HEK293 (cell line): Measurements from ENCODE around the gene ADAMTS14.

ENCODE experiments used
- CTCF ChIA-PET: fragments of 350-600 bp; formaldehyde crosslinking; extraction: SDS; loops from one replicate; lab custom pipeline; 2021; ENCODE audit warnings: antibody characterized with exemption; lab: Yijun Ruan, JAX
- POLR2A ChIA-PET: fragments of 300-600 bp; formaldehyde crosslinking; extraction: SDS; loops from one replicate; lab custom pipeline; 2020; ENCODE audit warnings: antibody characterized with exemption, inconsistent platforms; lab: Yijun Ruan, JAX
- H3K27ac ChIP-seq: fragments of 200-500 bp; sonication (Bioruptor generic); 2 replicates; pipeline ENCODE4 v1.5.1; 2014; ENCODE audit warnings: low read depth, low read length, control low read depth, inconsistent platforms; ENCODE audit errors: extremely low read depth
- H3K36me3 ChIP-seq, 2 experiments: fragments of 200-500 bp in 1 of 2; sonication (Bioruptor generic) in 1 of 2; 1 replicate in 1 of 2; 2 replicates in 1 of 2; pipeline ENCODE4 v1.5.1; 2014 to 2017; ENCODE audit warnings: inconsistent platforms in 2 of 2, low read length in 2 of 2; ENCODE audit not compliant: control insufficient read depth in 2 of 2, insufficient read depth in 1 of 2
- H3K4me1 ChIP-seq: fragments of 200-500 bp; sonication (Bioruptor generic); 2 replicates; pipeline ENCODE4 v1.5.1; 2014; ENCODE audit warnings: mild to moderate bottlenecking, low read length, inconsistent platforms; ENCODE audit not compliant: control insufficient read depth, insufficient read depth
- H3K4me3 ChIP-seq: 2 replicates; pipeline ENCODE4 v1.5.1; 2011; ENCODE audit warnings: low read depth, mild to moderate bottlenecking, control low read depth, low read length, moderate library complexity
- H3K9me3 ChIP-seq: fragments of 200-500 bp; sonication (Bioruptor generic); 2 replicates; pipeline ENCODE4 v1.5.1; 2014; ENCODE audit warnings: low read depth, low read length, inconsistent platforms; ENCODE audit not compliant: control insufficient read depth, insufficient read depth
- GLI4 ChIP-seq: fragments of 450-650 bp; formaldehyde crosslinking; IDR thresholded peaks from 2 replicates; pipeline ENCODE4 v1.5.1; 2016; ENCODE audit warnings: missing biosample characterization, missing genetic modification characterization
- REPIN1 ChIP-seq: fragments of 450-650 bp; formaldehyde crosslinking; IDR thresholded peaks from 2 replicates; pipeline ENCODE4 v1.5.1; 2017; ENCODE audit warnings: missing biosample characterization, missing genetic modification characterization, low read depth
- SALL2 ChIP-seq: fragments of 450-650 bp; formaldehyde crosslinking; IDR thresholded peaks from 2 replicates; pipeline ENCODE4 v1.5.0; 2017; ENCODE audit warnings: missing biosample characterization, mild to moderate bottlenecking, missing genetic modification characterization, borderline replicate concordance
- SCRT1 ChIP-seq: fragments of 450-650 bp; formaldehyde crosslinking; IDR thresholded peaks from 2 replicates; pipeline ENCODE4 v1.5.1; 2016; ENCODE audit warnings: missing biosample characterization, missing genetic modification characterization, borderline replicate concordance
- SCRT2 ChIP-seq: fragments of 450-650 bp; formaldehyde crosslinking; IDR thresholded peaks from 2 replicates; pipeline ENCODE4 v1.5.1; 2016; ENCODE audit warnings: missing biosample characterization, missing genetic modification characterization
- SETDB1 ChIP-seq: IDR thresholded peaks from one replicate; pipeline ENCODE4 v1.6.1; 2017; ENCODE audit warnings: mild to moderate bottlenecking, low read length, moderate library complexity, mixed read lengths; ENCODE audit not compliant: insufficient read length
- ZNF10 ChIP-seq: fragments of 450-650 bp; formaldehyde crosslinking; IDR thresholded peaks from 2 replicates; pipeline ENCODE4 v1.5.1; 2017; ENCODE audit warnings: missing biosample characterization, missing genetic modification characterization
- ZNF138 ChIP-seq: fragments of 450-650 bp; formaldehyde crosslinking; IDR thresholded peaks from 2 replicates; pipeline ENCODE4 v1.5.1; 2016; ENCODE audit warnings: missing biosample characterization, missing genetic modification characterization, borderline replicate concordance
- ZNF302 ChIP-seq: fragments of 450-650 bp; formaldehyde crosslinking; IDR thresholded peaks from 2 replicates; pipeline ENCODE4 v1.5.1; 2016; ENCODE audit warnings: missing biosample characterization, missing genetic modification characterization, low read depth
- ZNF324 ChIP-seq: fragments of 450-650 bp; formaldehyde crosslinking; IDR thresholded peaks from 2 replicates; pipeline ENCODE4 v1.5.1; 2016; ENCODE audit warnings: missing biosample characterization, missing genetic modification characterization
- ZNF404 ChIP-seq: fragments of 450-650 bp; formaldehyde crosslinking; IDR thresholded peaks from 2 replicates; pipeline ENCODE4 v1.5.1; 2017; ENCODE audit warnings: missing biosample characterization, missing genetic modification characterization
- ZNF48 ChIP-seq: fragments of 450-650 bp; formaldehyde crosslinking; IDR thresholded peaks from 2 replicates; pipeline ENCODE4 v1.5.1; 2016; ENCODE audit warnings: missing biosample characterization, missing genetic modification characterization
- ZNF555 ChIP-seq: fragments of 450-650 bp; formaldehyde crosslinking; conservative IDR thresholded peaks from 2 replicates; pipeline ENCODE4 v1.5.1; 2017; ENCODE audit warnings: missing biosample characterization, mild to moderate bottlenecking, missing genetic modification characterization, inconsistent platforms
- ZNF571 ChIP-seq: fragments of 450-650 bp; formaldehyde crosslinking; IDR thresholded peaks from 2 replicates; pipeline ENCODE4 v1.5.0; 2017; ENCODE audit warnings: missing biosample characterization, missing genetic modification characterization
- ZNF621 ChIP-seq: fragments of 450-650 bp; formaldehyde crosslinking; IDR thresholded peaks from 2 replicates; pipeline ENCODE4 v1.5.1; 2017; ENCODE audit warnings: missing biosample characterization, missing genetic modification characterization
- ZNF624 ChIP-seq: fragments of 450-650 bp; formaldehyde crosslinking; IDR thresholded peaks from 2 replicates; pipeline ENCODE4 v1.5.1; 2017; ENCODE audit warnings: missing biosample characterization, missing genetic modification characterization
- ZNF626 ChIP-seq: fragments of 450-650 bp; sonication (Bioruptor Pico); formaldehyde crosslinking; IDR thresholded peaks from 2 replicates; pipeline ENCODE4 v1.5.1; 2018; ENCODE audit warnings: missing biosample characterization, missing genetic modification characterization, inconsistent platforms
- ZNF654 ChIP-seq: fragments of 450-650 bp; formaldehyde crosslinking; IDR thresholded peaks from 2 replicates; pipeline ENCODE4 v1.5.1; 2016; ENCODE audit warnings: low read depth, missing biosample characterization, missing genetic modification characterization
- ZSCAN30 ChIP-seq: fragments of 450-650 bp; IDR thresholded peaks from 2 replicates; pipeline ENCODE4 v1.5.1; 2018; ENCODE audit warnings: missing biosample characterization, mild to moderate bottlenecking, missing genetic modification characterization, moderate library complexity
- TF ChIP-seq, protein P1 (sequence below): fragments of 450-650 bp; formaldehyde crosslinking; IDR thresholded peaks from 2 replicates; pipeline ENCODE4 v1.5.1; 2016; ENCODE audit warnings: missing biosample characterization, missing genetic modification characterization
- TF ChIP-seq, protein P2 (sequence below): fragments of 450-650 bp; formaldehyde crosslinking; IDR thresholded peaks from 2 replicates; pipeline ENCODE4 v1.5.1; 2016; ENCODE audit warnings: missing biosample characterization, missing genetic modification characterization, low read depth
- TF ChIP-seq, protein P3 (sequence below): fragments of 450-650 bp; formaldehyde crosslinking; IDR thresholded peaks from 2 replicates; pipeline ENCODE4 v1.5.1; 2016; ENCODE audit warnings: missing biosample characterization, missing genetic modification characterization

Gene ADAMTS14

DNA sequence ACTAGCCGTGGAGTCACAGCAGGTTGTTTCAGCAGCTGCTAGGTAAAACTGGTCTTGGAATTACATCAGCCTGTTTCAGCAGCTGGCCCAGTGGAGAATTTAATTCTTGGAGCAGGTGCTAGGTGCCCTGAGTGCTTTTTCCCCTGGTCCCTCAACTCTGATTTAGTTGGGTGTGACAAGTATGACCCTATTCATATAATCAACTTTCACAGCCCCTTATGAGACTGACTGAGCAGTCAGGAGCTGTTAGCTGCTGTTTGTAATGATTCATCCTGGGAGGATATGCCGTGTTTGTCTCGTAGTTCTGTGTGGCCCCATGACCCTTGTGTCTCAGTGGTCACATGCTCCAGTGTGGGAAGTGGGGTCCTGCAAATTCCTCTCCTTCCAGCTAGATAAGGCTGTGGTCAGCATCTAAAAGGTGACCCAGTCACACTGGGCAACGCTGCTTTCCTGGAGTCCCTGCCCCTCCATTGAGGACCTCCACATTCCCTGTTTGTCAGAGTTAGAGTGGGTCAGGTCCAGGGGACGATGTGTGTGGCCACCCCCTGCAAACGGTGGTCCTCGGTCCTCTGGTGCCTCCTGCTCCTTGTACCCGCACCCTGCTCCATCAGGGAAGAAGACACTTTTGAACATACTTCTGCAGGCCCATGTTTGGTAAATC, 84.5 kb downstream of the ADAMTS14 start:
- H3K4me1 ChIP-seq, result no peaks in the 10 kb centered on the region
- no peak for TF ChIP-seq ZNF626 (tag by site-specific recombination)
- no peak for TF ChIP-seq ZSCAN30 (tag by site-specific recombination)
- TF ChIP-seq ZNF624 (tag by site-specific recombination), result no peak
- TF ChIP-seq ZNF324 (tag by site-specific recombination), result no peak
- no peak for TF ChIP-seq ZNF10
- no peak for TF ChIP-seq ZNF621 (tag by site-specific recombination)
- TF ChIP-seq, protein P1, sequence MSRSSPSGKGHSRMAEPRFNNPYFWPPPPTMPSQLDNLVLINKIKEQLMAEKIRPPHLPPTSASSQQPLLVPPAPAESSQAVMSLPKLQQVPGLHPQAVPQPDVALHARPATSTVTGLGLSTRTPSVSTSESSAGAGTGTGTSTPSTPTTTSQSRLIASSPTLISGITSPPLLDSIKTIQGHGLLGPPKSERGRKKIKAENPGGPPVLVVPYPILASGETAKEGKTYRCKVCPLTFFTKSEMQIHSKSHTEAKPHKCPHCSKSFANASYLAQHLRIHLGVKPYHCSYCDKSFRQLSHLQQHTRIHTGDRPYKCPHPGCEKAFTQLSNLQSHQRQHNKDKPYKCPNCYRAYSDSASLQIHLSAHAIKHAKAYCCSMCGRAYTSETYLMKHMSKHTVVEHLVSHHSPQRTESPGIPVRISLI (tag by site-specific recombination), result no peak
- no peak for TF ChIP-seq ZNF138 (tag by site-specific recombination)
- TF ChIP-seq ZNF404 (tag by site-specific recombination), result no peak
- TF ChIP-seq SALL2, result no peak
- TF ChIP-seq ZNF555 (tag by site-specific recombination), result no peak
- TF ChIP-seq ZNF48, result no peak
- no peaks in the 10 kb centered on the region for H3K36me3 ChIP-seq
- CTCF ChIA-PET, result interaction anchor here (0.6 to 1.9 kb wide), 5 partner anchors 134 to 295 kb away, joined by 3 to 8 read pairs (median 4); no protein-coding TSS in a partner anchor
- no peak overlapping the region for H3K27ac ChIP-seq
- POLR2A ChIA-PET, result no interaction called here
- H3K9me3 ChIP-seq, result no peaks in the 10 kb centered on the region
- no peak overlapping the region for H3K4me3 ChIP-seq

DNA sequence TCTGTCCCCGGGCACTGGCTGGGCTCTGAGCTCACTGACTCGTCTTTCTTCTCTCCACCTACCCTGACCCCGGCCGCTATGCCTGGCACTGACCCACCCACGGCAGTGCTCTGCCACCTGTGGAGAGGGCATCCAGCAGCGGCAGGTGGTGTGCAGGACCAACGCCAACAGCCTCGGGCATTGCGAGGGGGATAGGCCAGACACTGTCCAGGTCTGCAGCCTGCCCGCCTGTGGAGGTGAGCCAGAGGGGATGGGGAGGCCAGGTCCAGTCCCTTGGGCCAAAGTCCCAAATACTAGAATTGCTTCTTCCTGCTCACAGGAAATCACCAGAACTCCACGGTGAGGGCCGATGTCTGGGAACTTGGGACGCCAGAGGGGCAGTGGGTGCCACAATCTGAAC, 85.5 kb downstream of the ADAMTS14 start:
- POLR2A ChIA-PET, result no interaction called here
- H3K9me3 ChIP-seq, result no peaks in the 10 kb centered on the region
- CTCF ChIA-PET, result interaction anchor here (0.6 to 2.5 kb wide), 5 partner anchors 135 to 296 kb away, joined by 3 to 17 read pairs (median 9); no protein-coding TSS in a partner anchor

More for the DNA sequence above, 85.5 kb downstream of the ADAMTS14 start:
- Histone ChIP-seq H3K36me3 (no peaks in the 10 kb centered on the region), H3K4me1 (no peaks in the 10 kb centered on the region), H3K4me3 (no peak overlapping the region)
- TF ChIP-seq SCRT2 (0 out of 2 replicates have a peak, but pooled peaks have one; percentile 23), ZNF138 (tag by site-specific recombination) (no peak), ZNF621 (tag by site-specific recombination) (no peak), SCRT1 (tag by site-specific recombination) (peak; percentile 53; the same call in 1 of the 2 replicates), ZNF302 (tag by site-specific recombination) (no peak), GLI4 (tag by site-specific recombination) (no peak), ZNF654 (tag by site-specific recombination) (no peak), REPIN1 (no peak), ZNF571 (tag by site-specific recombination) (no peak), SETDB1 (no peak)
- TF ChIP-seq, protein P2, sequence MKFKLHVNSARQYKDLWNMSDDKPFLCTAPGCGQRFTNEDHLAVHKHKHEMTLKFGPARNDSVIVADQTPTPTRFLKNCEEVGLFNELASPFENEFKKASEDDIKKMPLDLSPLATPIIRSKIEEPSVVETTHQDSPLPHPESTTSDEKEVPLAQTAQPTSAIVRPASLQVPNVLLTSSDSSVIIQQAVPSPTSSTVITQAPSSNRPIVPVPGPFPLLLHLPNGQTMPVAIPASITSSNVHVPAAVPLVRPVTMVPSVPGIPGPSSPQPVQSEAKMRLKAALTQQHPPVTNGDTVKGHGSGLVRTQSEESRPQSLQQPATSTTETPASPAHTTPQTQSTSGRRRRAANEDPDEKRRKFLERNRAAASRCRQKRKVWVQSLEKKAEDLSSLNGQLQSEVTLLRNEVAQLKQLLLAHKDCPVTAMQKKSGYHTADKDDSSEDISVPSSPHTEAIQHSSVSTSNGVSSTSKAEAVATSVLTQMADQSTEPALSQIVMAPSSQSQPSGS, result no peak
- TF ChIP-seq, protein P3, sequence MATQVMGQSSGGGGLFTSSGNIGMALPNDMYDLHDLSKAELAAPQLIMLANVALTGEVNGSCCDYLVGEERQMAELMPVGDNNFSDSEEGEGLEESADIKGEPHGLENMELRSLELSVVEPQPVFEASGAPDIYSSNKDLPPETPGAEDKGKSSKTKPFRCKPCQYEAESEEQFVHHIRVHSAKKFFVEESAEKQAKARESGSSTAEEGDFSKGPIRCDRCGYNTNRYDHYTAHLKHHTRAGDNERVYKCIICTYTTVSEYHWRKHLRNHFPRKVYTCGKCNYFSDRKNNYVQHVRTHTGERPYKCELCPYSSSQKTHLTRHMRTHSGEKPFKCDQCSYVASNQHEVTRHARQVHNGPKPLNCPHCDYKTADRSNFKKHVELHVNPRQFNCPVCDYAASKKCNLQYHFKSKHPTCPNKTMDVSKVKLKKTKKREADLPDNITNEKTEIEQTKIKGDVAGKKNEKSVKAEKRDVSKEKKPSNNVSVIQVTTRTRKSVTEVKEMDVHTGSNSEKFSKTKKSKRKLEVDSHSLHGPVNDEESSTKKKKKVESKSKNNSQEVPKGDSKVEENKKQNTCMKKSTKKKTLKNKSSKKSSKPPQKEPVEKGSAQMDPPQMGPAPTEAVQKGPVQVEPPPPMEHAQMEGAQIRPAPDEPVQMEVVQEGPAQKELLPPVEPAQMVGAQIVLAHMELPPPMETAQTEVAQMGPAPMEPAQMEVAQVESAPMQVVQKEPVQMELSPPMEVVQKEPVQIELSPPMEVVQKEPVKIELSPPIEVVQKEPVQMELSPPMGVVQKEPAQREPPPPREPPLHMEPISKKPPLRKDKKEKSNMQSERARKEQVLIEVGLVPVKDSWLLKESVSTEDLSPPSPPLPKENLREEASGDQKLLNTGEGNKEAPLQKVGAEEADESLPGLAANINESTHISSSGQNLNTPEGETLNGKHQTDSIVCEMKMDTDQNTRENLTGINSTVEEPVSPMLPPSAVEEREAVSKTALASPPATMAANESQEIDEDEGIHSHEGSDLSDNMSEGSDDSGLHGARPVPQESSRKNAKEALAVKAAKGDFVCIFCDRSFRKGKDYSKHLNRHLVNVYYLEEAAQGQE (tag by site-specific recombination), result no peak
- TF ChIP-seq, all 188 proteins: peak for 2
- no peak overlapping the region for H3K27ac ChIP-seq
